SHP77 (cell line): ENCODE measurements around the gene C9orf43.

Experiments
- DNase-seq, 2 experiments: peaks; one replicate each; lab custom pipeline; 2025; lab: John Stamatoyannopoulos, UW

Gene C9orf43

GRCh38 chr9:113465599-113466140 lies 55.1 kb downstream of the C9orf43 start:
- DNase-seq: peak; percentile 4 to 25

DNA sequence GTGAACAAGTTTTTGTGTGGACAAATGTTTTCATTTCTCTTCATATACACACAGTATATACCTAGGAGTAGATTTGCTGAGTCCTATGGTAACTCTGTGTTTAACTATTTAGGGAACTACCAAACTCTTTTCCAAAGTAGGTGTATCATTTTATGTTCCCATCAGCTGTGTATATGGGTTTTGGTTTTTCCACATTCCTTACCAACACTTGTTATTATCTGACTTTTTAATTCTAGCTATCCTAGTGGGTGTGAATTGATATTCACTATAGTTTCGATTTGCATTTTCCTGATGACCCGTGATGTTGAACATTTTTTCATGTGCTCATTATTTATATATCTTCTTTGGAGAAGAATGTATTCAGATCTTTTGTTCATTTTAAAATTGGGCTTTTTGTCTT lies 56.6 kb downstream of the C9orf43 start:
- no peak for DNase-seq

DNA sequence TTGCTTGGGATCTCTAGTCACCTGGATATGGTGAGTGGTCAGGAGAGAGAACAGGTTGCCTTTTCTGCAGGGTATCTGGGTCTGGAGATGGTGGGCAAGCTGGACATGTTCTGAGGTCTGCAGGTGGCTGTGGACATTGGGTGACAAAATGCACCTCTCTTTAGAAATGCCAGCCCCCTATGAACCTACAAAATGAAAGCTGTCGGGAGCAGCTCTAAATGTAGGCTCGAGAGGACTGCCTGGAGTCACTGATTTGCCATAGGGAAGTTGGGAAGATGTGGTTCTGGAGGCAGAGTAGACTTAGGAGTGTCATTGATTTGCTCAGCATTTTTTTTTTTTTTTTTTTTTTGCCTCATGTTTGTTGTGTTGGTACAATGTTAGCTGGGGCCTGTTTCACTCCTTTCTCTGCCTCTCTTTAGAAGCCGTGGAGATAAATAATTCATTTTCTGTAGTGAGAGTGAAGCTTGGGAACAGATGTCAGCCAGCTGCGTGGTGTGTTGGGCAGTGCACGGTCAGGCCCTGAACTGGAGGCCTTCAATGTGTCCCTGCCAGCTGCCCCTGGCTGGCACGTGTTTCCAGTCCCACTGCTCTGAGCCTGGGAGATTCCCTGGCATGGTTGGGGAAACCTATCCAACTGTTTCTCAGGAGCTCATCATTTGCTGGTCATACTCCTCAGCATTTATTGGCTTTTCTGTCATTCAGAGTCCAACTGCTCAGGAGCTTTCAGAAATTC lies 58.3 kb downstream of the C9orf43 start:
- DNase-seq: peak; percentile 21 to 49

- no peak for DNase-seq
Observed at GRCh38 chr9:113471143-113471542, 60.6 kb downstream of the C9orf43 start.

DNA sequence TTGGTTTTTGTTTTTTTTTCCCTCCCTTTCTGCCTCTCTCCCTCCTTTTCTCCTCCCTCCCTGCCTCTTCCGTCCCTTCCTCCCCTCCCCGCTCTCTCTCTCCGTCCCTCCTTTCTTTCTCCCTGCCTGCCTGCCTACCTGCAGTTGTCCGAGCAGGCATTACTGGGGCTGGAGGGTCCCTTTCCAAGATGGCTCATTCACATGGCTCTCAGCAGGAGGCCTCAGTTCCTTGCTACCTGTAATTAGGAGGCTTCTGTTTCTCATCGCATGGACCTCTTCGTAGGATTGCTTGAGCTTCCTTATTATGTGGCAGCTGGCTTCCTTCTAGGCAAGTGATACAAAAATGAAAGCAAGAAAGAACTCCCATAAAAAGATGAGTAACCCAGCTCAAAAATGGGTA lies 61.0 kb downstream of the C9orf43 start:
- no peak for DNase-seq

DNA sequence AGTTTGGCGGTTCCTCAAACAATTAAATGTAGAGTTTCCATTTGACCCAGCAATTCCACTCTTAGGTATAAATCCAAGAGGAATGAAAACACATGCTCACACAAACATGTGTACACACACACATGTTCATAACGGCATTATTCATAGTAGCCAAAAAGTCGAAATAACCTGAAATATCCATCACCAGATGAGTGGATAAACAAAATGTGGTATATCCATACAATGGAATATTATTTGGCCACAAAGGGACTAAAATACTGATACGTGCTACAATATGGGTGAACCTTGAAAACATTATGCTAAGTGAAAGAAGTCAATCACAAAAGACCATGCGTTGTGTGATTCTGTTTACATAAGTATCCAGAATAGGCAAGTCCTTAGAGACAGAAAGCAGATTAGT lies 61.7 kb downstream of the C9orf43 start:
- no peak for DNase-seq

- DNase-seq: no peak
Observed at GRCh38 chr9:113474360-113475028, 63.9 kb downstream of the C9orf43 start.

GRCh38 chr9:113475031-113475430 lies 64.5 kb downstream of the C9orf43 start:
- DNase-seq: no peak

GRCh38 chr9:113475992-113476391 lies 65.4 kb downstream of the C9orf43 start:
- no peak for DNase-seq

- no peak for DNase-seq
Observed at GRCh38 chr9:113476511-113476916, 66.0 kb downstream of the C9orf43 start.

GRCh38 chr9:113477058-113477457 lies 66.5 kb downstream of the C9orf43 start:
- no peak for DNase-seq

DNA sequence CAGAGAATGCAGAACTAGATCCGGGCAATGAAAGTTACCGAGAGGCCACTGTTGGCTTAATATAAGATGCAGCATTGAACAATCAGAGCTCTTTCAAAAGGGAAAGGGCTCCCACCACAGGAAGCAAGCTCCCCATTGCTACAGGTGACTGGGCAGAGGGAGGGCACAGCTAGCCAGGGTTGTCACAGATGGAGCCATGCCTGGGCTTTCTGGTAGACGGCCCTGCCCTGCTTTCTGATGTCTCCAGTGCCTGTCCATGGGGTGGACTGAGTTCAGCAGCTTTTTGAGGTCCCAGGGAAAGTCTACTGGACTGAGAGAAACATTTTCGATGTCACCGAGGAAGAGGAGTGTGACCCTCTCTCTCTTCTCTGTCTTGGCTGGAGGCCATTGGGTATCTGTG lies 67.1 kb downstream of the C9orf43 start:
- no peak for DNase-seq

DNA sequence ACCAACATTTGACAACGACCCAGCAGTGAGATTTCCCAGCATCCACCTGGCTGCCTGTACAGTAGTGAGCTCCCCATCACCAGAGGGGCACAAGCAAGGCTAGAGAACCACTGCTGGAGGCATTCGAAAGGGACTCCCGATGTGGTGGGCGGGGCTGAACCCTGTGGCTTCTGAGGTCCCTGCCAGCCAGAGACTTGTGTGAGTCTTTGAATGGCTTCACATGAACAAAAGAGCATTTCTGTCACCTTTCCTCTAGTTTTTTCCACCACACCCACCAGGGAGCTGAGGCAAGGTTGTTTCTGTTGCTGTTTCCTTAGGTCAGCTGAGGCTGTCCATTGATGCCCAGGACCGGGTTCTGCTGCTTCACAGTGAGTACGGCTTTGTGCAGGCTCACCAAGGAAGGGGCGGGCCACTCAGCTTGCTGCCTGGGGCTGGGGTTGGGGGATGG lies 68.7 kb downstream of the C9orf43 start:
- no peak for DNase-seq
